Loucy (cell line): ENCODE measurements around the gene SLC25A27.

ENCODE experiments used
- H2AFZ ChIP-seq: fragments of 200-600 bp; sonication (generic); 2 replicates; pipeline ENCODE4 v1.6.0; 2016; ENCODE audit warnings: antibody characterized with exemption, mild to moderate bottlenecking, low read length, moderate library complexity
- H3F3A ChIP-seq: fragments of 200-600 bp; 2 replicates; pipeline ENCODE4 v1.6.0; 2016; ENCODE audit warnings: antibody characterized with exemption, low read depth, mild to moderate bottlenecking
- H3K27me3 ChIP-seq: fragments of 200-600 bp; sonication (generic); 2 replicates; pipeline ENCODE4 v1.6.1; 2014; ENCODE audit warnings: low read length, mild to moderate bottlenecking; ENCODE audit not compliant: insufficient read depth, poor library complexity, severe bottlenecking
- H3K36me3 ChIP-seq: fragments of 200-600 bp; sonication (generic); 2 replicates; pipeline ENCODE4 v1.6.1; 2016; ENCODE audit warnings: low read length; ENCODE audit not compliant: insufficient read depth
- H3K4me1 ChIP-seq: fragments of 200-600 bp; sonication (generic); 2 replicates; pipeline ENCODE4 v1.5.1; 2014; ENCODE audit warnings: low read length, mild to moderate bottlenecking; ENCODE audit not compliant: insufficient read depth, poor library complexity, severe bottlenecking
- H3K4me2 ChIP-seq: fragments of 200-600 bp; sonication (generic); 2 replicates; pipeline ENCODE4 v1.6.0; 2014; ENCODE audit warnings: antibody characterized with exemption, low read length, low read depth, mild to moderate bottlenecking; ENCODE audit not compliant: poor library complexity, severe bottlenecking
- H3K4me3 ChIP-seq: fragments of 200-600 bp; sonication (generic); 2 replicates; pipeline ENCODE4 v1.5.1; 2014; ENCODE audit warnings: low read length, mild to moderate bottlenecking, mixed read lengths; ENCODE audit not compliant: poor library complexity, severe bottlenecking
- H3K79me2 ChIP-seq: fragments of 200-600 bp; sonication (generic); 2 replicates; pipeline ENCODE4 v1.6.1; 2014; ENCODE audit warnings: low read length; ENCODE audit not compliant: insufficient read depth
- H3K9ac ChIP-seq: fragments of 200-600 bp; sonication (generic); 2 replicates; pipeline ENCODE4 v1.6.0; 2014; ENCODE audit warnings: mild to moderate bottlenecking, low read depth, low read length, moderate library complexity; ENCODE audit not compliant: poor library complexity, severe bottlenecking
- H3K9me2 ChIP-seq: fragments of 200-600 bp; sonication (generic); replicated peaks from 2 replicates; pipeline ENCODE4 v1.6.1; 2016; ENCODE audit warnings: low read depth, low read length, mixed read lengths
- H3K9me3 ChIP-seq: fragments of 200-600 bp; sonication (generic); 2 replicates; pipeline ENCODE4 v1.6.1; 2014; ENCODE audit warnings: mild to moderate bottlenecking, antibody characterized with exemption, low read length, low read depth; ENCODE audit not compliant: insufficient read depth
- H4K20me1 ChIP-seq: fragments of 200-600 bp; sonication (generic); 2 replicates; pipeline ENCODE4 v1.6.0; 2014; ENCODE audit warnings: antibody characterized with exemption, low read length, mild to moderate bottlenecking; ENCODE audit not compliant: insufficient read depth, poor library complexity, severe bottlenecking
- CTCF ChIP-seq: fragments of 200-600 bp; sonication (generic); conservative IDR thresholded peaks from 2 replicates; pipeline ENCODE4 v1.5.1; 2014; ENCODE audit warnings: mild to moderate bottlenecking, antibody characterized with exemption, low read length
- EZH2phosphoT487 ChIP-seq: fragments of 200-600 bp; IDR thresholded peaks from 2 replicates; pipeline ENCODE4 v1.6.1; 2018; ENCODE audit warnings: antibody characterized with exemption, mild to moderate bottlenecking, moderate library complexity, borderline replicate concordance

The SLC25A27 gene

GRCh38 chr6:46610862-46611553, 41.8 kb upstream of the SLC25A27 start:
- no peaks in the 10 kb centered on the region for H3K9me3 ChIP-seq
- no peaks in the 10 kb centered on the region for H3K79me2 ChIP-seq
- no peaks in the 10 kb centered on the region for H3K27me3 ChIP-seq
- H4K20me1 ChIP-seq = no peaks in the 10 kb centered on the region
- H3K9me2 ChIP-seq = no peaks in the 10 kb centered on the region
- TF ChIP-seq EZH2phosphoT487 = no peak
- TF ChIP-seq CTCF = no peak
- no peak overlapping the region for H3K4me2 ChIP-seq
- H2AFZ ChIP-seq = no peak overlapping the region
- no peaks in the 10 kb centered on the region for H3K4me1 ChIP-seq
- H3K9ac ChIP-seq = no peak overlapping the region
- no peaks in the 10 kb centered on the region for H3F3A ChIP-seq
- H3K4me3 ChIP-seq = no peak overlapping the region
- H3K36me3 ChIP-seq = no peaks in the 10 kb centered on the region

- TF ChIP-seq CTCF (no peak), EZH2phosphoT487 (no peak)
- H2AFZ ChIP-seq = no peak overlapping the region
- no peaks in the 10 kb centered on the region for H3K4me1 ChIP-seq
These were observed 40.1 kb upstream of the SLC25A27 start for GRCh38 chr6:46612645-46613044.

GRCh38 chr6:46618726-46619125, 34.0 kb upstream of the SLC25A27 start:
- Histone ChIP-seq H3K4me2 (no peak overlapping the region), H3K9ac (no peak overlapping the region), H2AFZ (no peak overlapping the region), H3K79me2 (no peaks in the 10 kb centered on the region), H3K9me2 (no peaks in the 10 kb centered on the region), H3K36me3 (no peaks in the 10 kb centered on the region), H4K20me1 (no peaks in the 10 kb centered on the region), H3F3A (no peaks in the 10 kb centered on the region), H3K4me3 (no peak overlapping the region), H3K9me3 (no peaks in the 10 kb centered on the region), H3K4me1 (no peaks in the 10 kb centered on the region), H3K27me3 (no peaks in the 10 kb centered on the region)
- TF ChIP-seq CTCF (no peak), EZH2phosphoT487 (no peak)

More at GRCh38 chr6:46612645-46613044, 40.1 kb upstream of the SLC25A27 start:
- Histone ChIP-seq H3K27me3 (no peaks in the 10 kb centered on the region), H3K79me2 (no peaks in the 10 kb centered on the region), H3K4me2 (no peak overlapping the region), H3K4me3 (no peak overlapping the region), H3K9me3 (no peaks in the 10 kb centered on the region), H3K9me2 (no peaks in the 10 kb centered on the region), H4K20me1 (no peaks in the 10 kb centered on the region), H3K36me3 (no peaks in the 10 kb centered on the region), H3F3A (no peaks in the 10 kb centered on the region), H3K9ac (no peak overlapping the region)
